H1 (cell line): ENCODE measurements around the gene SMIM8. TPM values are rescaled to one million over a fixed set of nuclear protein-coding genes. Genes with fewer than 3 reads are reported as not detected.

Experiments
- CTCF ChIA-PET: fragments of 300-600 bp; sonication (Branson Sonifier 250); formaldehyde crosslinking; loops from one replicate; lab custom pipeline; 2021; ENCODE audit not compliant: partially characterized antibody; lab: Charles Lee
- POLR2A ChIA-PET: fragments of 300-600 bp; sonication (Branson Sonifier 250); formaldehyde crosslinking; loops from one replicate; lab custom pipeline; 2021; ENCODE audit warnings: inconsistent platforms; ENCODE audit not compliant: partially characterized antibody; lab: Charles Lee
- DNase-seq, 2 experiments: peaks; one replicate each; pipeline versions ENCODE4 v3.0.0 to v3.0.0-alpha.2; 2010 to 2022; ENCODE audit warnings: low spot score in 2 of 2, low read depth in 1 of 2, mixed read lengths in 1 of 2
- FAIRE-seq: peaks from 2 replicates; lab custom pipeline; 2011; peaks lifted over from hg19 to GRCh38; lab: Jason Lieb, UNC
- H2AFZ ChIP-seq: 2 replicates; pipeline ENCODE4 v1.8.1; 2012; ENCODE audit warnings: low read length, inconsistent platforms
- H2AK5ac ChIP-seq: 2 replicates; pipeline ENCODE4 v1.6.1; 2013; ENCODE audit warnings: low read depth, low read length
- H2BK120ac ChIP-seq: replicated peaks from 2 replicates; pipeline ENCODE3; 2013; ENCODE audit warnings: low read depth, low read length, inconsistent platforms
- H2BK12ac ChIP-seq: 2 replicates; pipeline ENCODE4 v1.6.1; 2013; ENCODE audit warnings: low read depth, low read length
- H2BK15ac ChIP-seq: 2 replicates; pipeline ENCODE4 v1.6.1; 2013; ENCODE audit warnings: low read length
- H2BK20ac ChIP-seq: 2 replicates; pipeline ENCODE4 v1.6.1; 2013; ENCODE audit warnings: low read length
- H2BK5ac ChIP-seq: 2 replicates; pipeline ENCODE4 v1.6.1; 2013; ENCODE audit warnings: low read depth, low read length
- H3K14ac ChIP-seq: 2 replicates; pipeline ENCODE4 v1.6.1; 2013; ENCODE audit warnings: inconsistent platforms; ENCODE audit not compliant: insufficient read length
- H3K18ac ChIP-seq: 2 replicates; pipeline ENCODE4 v1.6.1; 2013; ENCODE audit warnings: low read length; ENCODE audit errors: extremely low read depth
- H3K23ac ChIP-seq: 2 replicates; pipeline ENCODE4 v1.6.1; 2013; ENCODE audit warnings: inconsistent platforms; ENCODE audit not compliant: insufficient read length
- H3K23me2 ChIP-seq: 2 replicates; pipeline ENCODE4 v1.6.1; 2013; ENCODE audit warnings: low read depth, low read length
- H3K27ac ChIP-seq: 2 replicates; pipeline ENCODE4 v1.6.1; 2011; ENCODE audit warnings: low read depth, low read length, inconsistent platforms
- H3K27me3 ChIP-seq, 4 experiments: replicated peaks in 1 of 4; 1 replicate in 1 of 4; 2 replicates in 3 of 4; pipeline versions ENCODE4 v1.6.1 to v1.8.1; 2011 to 2013; ENCODE audit warnings: low read length in 3 of 4, mild to moderate bottlenecking in 3 of 4, inconsistent platforms in 2 of 4, mixed read lengths in 2 of 4, moderate library complexity in 1 of 4; ENCODE audit not compliant: control insufficient read depth in 3 of 4, insufficient read depth in 3 of 4; ENCODE audit errors: extremely low read depth in 1 of 4
- H3K36me3 ChIP-seq, 4 experiments: 2 replicates each; pipeline versions ENCODE4 v1.6.1 to v1.8.1; 2011 to 2013; ENCODE audit warnings: mild to moderate bottlenecking in 4 of 4, low read length in 3 of 4, moderate library complexity in 2 of 4, control low read depth in 1 of 4, inconsistent platforms in 1 of 4; ENCODE audit not compliant: insufficient read depth in 4 of 4, control insufficient read depth in 2 of 4
- H3K4ac ChIP-seq: replicated peaks from 2 replicates; pipeline ENCODE3; 2013; ENCODE audit warnings: low read length, low read depth, mixed read lengths, inconsistent platforms; ENCODE audit not compliant: insufficient read length
- H3K4me1 ChIP-seq, 4 experiments: replicated peaks in 1 of 4; 1 replicate in 1 of 4; 2 replicates in 3 of 4; pipeline versions ENCODE4 v1.6.1 to v1.8.1; 2011 to 2013; ENCODE audit warnings: low read length in 3 of 4, inconsistent platforms in 2 of 4, mixed read lengths in 1 of 4; ENCODE audit not compliant: insufficient read depth in 4 of 4, control insufficient read depth in 3 of 4
- H3K4me2 ChIP-seq, 2 experiments: 2 replicates each; pipeline versions ENCODE4 v1.6.1 to v1.8.1; 2011 to 2013; ENCODE audit warnings: low read depth in 2 of 2, low read length in 2 of 2, control low read depth in 1 of 2, inconsistent platforms in 1 of 2, mild to moderate bottlenecking in 1 of 2; ENCODE audit not compliant: insufficient read depth in 1 of 2
- H3K4me3 ChIP-seq, 4 experiments: fragments of 200-600, 300-600 bp in 1 of 4; sonication (generic), shearing (Covaris generic), sonication (Bioruptor Twin) in 1 of 4; 2 replicates each; pipeline versions ENCODE4 v1.5.1 to v1.8.1; 2011 to 2016; ENCODE audit warnings: low read length in 4 of 4, low read depth in 3 of 4, control low read depth in 2 of 4, inconsistent platforms in 2 of 4, mild to moderate bottlenecking in 2 of 4, mixed read lengths in 1 of 4, moderate library complexity in 1 of 4; ENCODE audit not compliant: insufficient read depth in 2 of 4; ENCODE audit errors: extremely low read depth in 1 of 4
- H3K56ac ChIP-seq: replicated peaks from 2 replicates; pipeline ENCODE3; 2013; ENCODE audit warnings: low read depth, mild to moderate bottlenecking, mixed read lengths, low read length, inconsistent platforms; ENCODE audit not compliant: insufficient read length
- H3K79me1 ChIP-seq: 2 replicates; pipeline ENCODE4 v1.6.1; 2013; ENCODE audit warnings: low read depth, low read length, control low read depth
- H3K79me2 ChIP-seq, 2 experiments: 2 replicates each; pipeline versions ENCODE4 v1.6.1 to v1.8.1; 2012 to 2013; ENCODE audit warnings: low read length in 2 of 2, mild to moderate bottlenecking in 2 of 2, inconsistent platforms in 1 of 2; ENCODE audit not compliant: insufficient read depth in 2 of 2, control insufficient read depth in 1 of 2
- H3K9ac ChIP-seq, 4 experiments: replicated peaks in 1 of 4; 1 replicate in 1 of 4; 2 replicates in 3 of 4; pipeline versions ENCODE4 v1.6.1 to v1.8.1; 2011 to 2013; ENCODE audit warnings: low read depth in 3 of 4, low read length in 3 of 4, control low read depth in 2 of 4, mild to moderate bottlenecking in 2 of 4, moderate library complexity in 2 of 4, inconsistent platforms in 1 of 4; ENCODE audit errors: extremely low read depth in 1 of 4
- H3K9me3 ChIP-seq, 2 experiments: 2 replicates each; pipeline versions ENCODE4 v1.6.1 to v1.8.1; 2012 to 2013; ENCODE audit warnings: mild to moderate bottlenecking in 2 of 2, moderate library complexity in 2 of 2, control low read depth in 1 of 2, inconsistent platforms in 1 of 2, low read depth in 1 of 2, low read length in 1 of 2, mixed read lengths in 1 of 2; ENCODE audit not compliant: insufficient read depth in 2 of 2
- H4K20me1 ChIP-seq, 2 experiments: replicated peaks in 1 of 2; 2 replicates each; pipeline versions ENCODE3 to v1.8.1; 2011 to 2013; ENCODE audit warnings: inconsistent platforms in 2 of 2, low read length in 2 of 2, mild to moderate bottlenecking in 1 of 2; ENCODE audit not compliant: insufficient read depth in 2 of 2, control insufficient read depth in 1 of 2
- H4K5ac ChIP-seq: 2 replicates; pipeline ENCODE4 v1.6.1; 2013; ENCODE audit warnings: low read length, low read depth, mixed read lengths, inconsistent platforms; ENCODE audit not compliant: insufficient read length
- H4K8ac ChIP-seq: 2 replicates; pipeline ENCODE4 v1.8.0; 2013; ENCODE audit warnings: mild to moderate bottlenecking, moderate library complexity, low read length, inconsistent platforms; ENCODE audit not compliant: insufficient read depth; ENCODE audit errors: extremely low read depth
- H4K91ac ChIP-seq: replicated peaks from 2 replicates; pipeline ENCODE3; 2013; ENCODE audit warnings: low read length, mixed read lengths, inconsistent platforms; ENCODE audit not compliant: insufficient read length
- ASH2L ChIP-seq: fragments of 200-600, 300-600 bp; sonication (generic); IDR thresholded peaks from one replicate; pipeline ENCODE4 v1.7.1; 2017; ENCODE audit warnings: low read length
- ATF3 ChIP-seq: IDR thresholded peaks from 2 replicates; pipeline ENCODE4 v1.6.1; 2011; ENCODE audit warnings: low read depth, mild to moderate bottlenecking, low read length; ENCODE audit not compliant: insufficient read depth
- BACH1 ChIP-seq: IDR thresholded peaks from 2 replicates; pipeline ENCODE4 v1.6.1; 2012; ENCODE audit warnings: low read length, improper control_type of control experiment
- BCL11A ChIP-seq, 2 experiments: IDR thresholded peaks; one replicate each; pipeline ENCODE4 v1.6.1; 2011; ENCODE audit warnings: low read depth in 2 of 2, low read length in 2 of 2, mild to moderate bottlenecking in 2 of 2
- CHD2 ChIP-seq: IDR thresholded peaks from 2 replicates; pipeline ENCODE4 v1.6.1; 2012; ENCODE audit warnings: low read length, improper control_type of control experiment
- E2F6 ChIP-seq: IDR thresholded peaks from 2 replicates; pipeline ENCODE4 v1.6.1; 2012; ENCODE audit warnings: inconsistent platforms
- JUN ChIP-seq: IDR thresholded peaks from 2 replicates; pipeline ENCODE4 v1.6.1; 2011; ENCODE audit warnings: low read depth, mild to moderate bottlenecking, improper control_type of control experiment, low read length
- KDM1A ChIP-seq: fragments of 200-600, 300-600 bp; sonication (generic); IDR thresholded peaks from 2 replicates; pipeline ENCODE4 v1.7.1; 2016; ENCODE audit warnings: mild to moderate bottlenecking, low read length, borderline replicate concordance
- MAFK ChIP-seq: IDR thresholded peaks from 2 replicates; pipeline ENCODE4 v1.6.1; 2012; ENCODE audit warnings: low read depth, mild to moderate bottlenecking, improper control_type of control experiment, low read length
- RBBP5 ChIP-seq: IDR thresholded peaks from 2 replicates; pipeline ENCODE4 v1.7.1; 2012; ENCODE audit warnings: low read depth, mild to moderate bottlenecking, inconsistent platforms, low read length, moderate library complexity, borderline replicate concordance
- RFX5 ChIP-seq: IDR thresholded peaks from 2 replicates; pipeline ENCODE4 v1.6.1; 2011; ENCODE audit warnings: low read depth, low read length, improper control_type of control experiment, borderline replicate concordance
- SRF ChIP-seq: IDR thresholded peaks from 2 replicates; pipeline ENCODE4 v1.6.1; 2011; ENCODE audit warnings: mild to moderate bottlenecking, low read depth, low read length, moderate library complexity
- TAF1 ChIP-seq: IDR thresholded peaks from 2 replicates; pipeline ENCODE4 v1.6.1; 2011; ENCODE audit warnings: mild to moderate bottlenecking, low read depth, low read length
- TCF12 ChIP-seq: IDR thresholded peaks from 2 replicates; pipeline ENCODE4 v1.6.1; 2011; ENCODE audit warnings: low read depth, mild to moderate bottlenecking, low read length
- WGBS, 2 experiments: shearing (Covaris generic) in 1 of 2; methylation state at CpG; one replicate each; pipeline versions ENCODE4 v1.1.6 to v1.1.7; 2013 to 2015; ENCODE audit warnings: low lambda C conversion rate in 2 of 2, mixed read lengths in 2 of 2, inconsistent platforms in 1 of 2, low coverage in 1 of 2, missing lambda C conversion rate in 1 of 2; ENCODE audit not compliant: insufficient replicate concordance in 2 of 2, insufficient coverage in 1 of 2, insufficient read length in 1 of 2; ENCODE audit errors: extremely low coverage in 1 of 2, missing lambda C conversion rate in 1 of 2; 5-methylcytosine and 5-hydroxymethylcytosine counted together
- polyA plus RNA-seq, 7 experiments: library from polyadenylated mRNA; depleted of rRNA in 3 of 7; stranded (reverse) in 5 of 7; unstranded in 2 of 7; fragments of >200 nt in 5 of 7; fragments of 200-250 nt in 2 of 7; gene quantifications; 1 replicate in 5 of 7; 2 replicates in 1 of 7; 4 replicates in 1 of 7; pipeline versions ENCODE4 v1.2.1 to v1.2.3, GENCODE V29; 2011 to 2013; ENCODE audit warnings: missing spikeins in 2 of 7, mixed read lengths in 2 of 7
- total RNA-seq: library from RNA; stranded (reverse); fragmentation: NEBNext Ultra II Directional; extraction: Animal tissue kit (Norgen Biotek cat#: 25700); gene quantifications from 2 replicates; pipeline ENCODE4 v1.2.1, GENCODE V29; 2021

The SMIM8 gene
- total and polyA plus RNA-seq, 2 of the 8 experiments (the other 6 are each of a cell fraction or from before 2014, with no cell fraction given) = 3.0 to 10.7 TPM

- Histone ChIP-seq H2BK5ac (no peak within 1 kb of the TSS), H3K56ac (no peak within 1 kb of the TSS), H4K20me1 (no peaks in the 10 kb centered on the region), H4K5ac (no peak within 1 kb of the TSS), H2BK20ac (no peak within 1 kb of the TSS), H3K79me2 (no peaks in the 10 kb centered on the region), H2AK5ac (no peak within 1 kb of the TSS), H3K14ac (no peak within 1 kb of the TSS), H3K27me3 (no peaks in the 10 kb centered on the region), H3K23ac (no peak within 1 kb of the TSS), H3K4me2 (no peak within 1 kb of the TSS), H3K4ac (no peak within 1 kb of the TSS), H4K91ac (no peak within 1 kb of the TSS), H3K36me3 (no peaks in the 10 kb centered on the region), H3K4me1 (no peaks in the 10 kb centered on the region), H3K23me2 (no peaks in the 10 kb centered on the region), H3K27ac (no peak within 1 kb of the TSS), H3K18ac (no peak within 1 kb of the TSS), H2BK120ac (no peak within 1 kb of the TSS), H2BK15ac (no peak within 1 kb of the TSS), H3K9me3 (no peaks in the 10 kb centered on the region), H3K79me1 (no peaks in the 10 kb centered on the region), H2BK12ac (no peak within 1 kb of the TSS), H2AFZ (no peak within 1 kb of the TSS), H4K8ac (no peak within 1 kb of the TSS), H3K9ac (no peak within 1 kb of the TSS), H3K4me3 (no peak within 1 kb of the TSS)
- DNase-seq = no peak
- no peak for FAIRE-seq
- WGBS, 2 experiments = 82% methylated on average over 2 of the region's 2 CpGs; no CpG with 5 or more reads in 1 of the 2 experiments
- ChIA-PET CTCF (interaction anchor here (1.1 to 1.6 kb wide), 4 partner anchors 10 to 49 kb away, joined by 3 to 7 read pairs (median 3); no protein-coding TSS in a partner anchor), POLR2A (no interaction called here)
- TF ChIP-seq TAF1 (no peak), E2F6 (no peak), JUN (no peak), RBBP5 (no peak), SRF (no peak), RFX5 (no peak), ATF3 (no peak), TCF12 (no peak), ASH2L (no peak), KDM1A (no peak), BCL11A (IDR thresholded peaks at IDR 0.05; ENCODE audit: low read depth in 2 of 2, low read length in 2 of 2) (no peak), MAFK (no peak), CHD2 (no peak), BACH1 (no peak)
Measured at GRCh38 chr6:87344731-87345130, 22.3 kb downstream of the SMIM8 start, which contains the start of gene C6orf163. Gene C6orf163, plus strand, starts transcription at chr6:87344813. Its CDS starts 287 bp downstream, at chr6:87345100.
